ENCODE results near the gene EPHA10. TPM values are rescaled to one million over a fixed set of nuclear protein-coding genes. Genes with fewer than 3 reads are reported as not detected.

Gene EPHA10
- total and polyA plus RNA-seq, 4 donors = 0.20 to 1.7 (median 0.26) TPM; not detected in 1

DNA sequence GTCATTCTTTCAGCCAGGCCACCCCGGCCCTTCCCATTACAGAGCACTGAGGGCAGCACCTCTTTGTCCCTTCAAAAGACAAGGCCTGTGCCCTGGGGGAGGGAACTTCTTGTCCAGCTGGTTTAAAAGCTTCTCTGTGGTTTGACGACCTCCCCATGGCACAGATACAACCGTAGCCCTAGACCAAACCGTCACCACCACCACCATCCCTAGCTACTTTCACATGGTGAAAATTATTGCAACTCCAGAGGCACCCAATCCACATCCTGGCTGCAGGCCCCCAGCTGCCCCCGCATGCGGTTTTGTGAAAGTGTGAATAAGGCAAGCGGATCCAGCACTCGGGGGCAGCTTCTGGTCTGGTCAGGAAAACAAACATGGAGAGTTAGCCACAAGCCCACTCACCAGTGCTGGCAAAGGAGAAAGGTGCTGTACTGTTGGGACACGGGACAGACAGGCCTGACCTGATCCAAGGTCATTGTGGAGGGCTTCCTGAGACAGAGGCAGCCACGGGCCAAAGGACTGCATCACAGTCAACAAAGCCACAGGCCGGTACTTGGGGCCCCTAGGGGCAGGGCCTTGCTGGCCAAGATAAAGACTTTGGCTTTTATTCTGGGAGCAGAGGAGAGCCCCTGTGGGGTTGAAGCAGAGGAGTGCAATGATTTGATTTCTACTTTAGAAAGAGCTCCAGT lies 41.4 kb downstream of the EPHA10 start:
- no peak overlapping the region for H3K4me3 ChIP-seq
- DNase-seq (no peak), ATAC-seq (ENCODE audit: insufficient read depth, low FRiP score) (no peak)
- no peaks in the 10 kb centered on the region for H3K36me3 ChIP-seq (ENCODE audit: control insufficient read depth in 4 of 4, insufficient read depth in 4 of 4, low read length in 4 of 4)
- 51 to 69% methylated on average over 11 of the region's 11 CpGs for WGBS, 2 donors
- H3K4me1 ChIP-seq (ENCODE audit: control insufficient read depth in 5 of 5, insufficient read depth in 5 of 5, low read length in 5 of 5) = no peaks in the 10 kb centered on the region
- H3K9me3 ChIP-seq (ENCODE audit: control insufficient read depth in 4 of 4, insufficient read depth in 3 of 4, low read length in 3 of 4) = peaks cover 0 to 3% (median 0%) of the 10 kb centered on the region in 4 donors
- H3K9ac ChIP-seq (ENCODE audit: insufficient read depth in 1 of 2, low read length in 2 of 2) = no peak overlapping the region
- TF ChIP-seq, protein P1, sequence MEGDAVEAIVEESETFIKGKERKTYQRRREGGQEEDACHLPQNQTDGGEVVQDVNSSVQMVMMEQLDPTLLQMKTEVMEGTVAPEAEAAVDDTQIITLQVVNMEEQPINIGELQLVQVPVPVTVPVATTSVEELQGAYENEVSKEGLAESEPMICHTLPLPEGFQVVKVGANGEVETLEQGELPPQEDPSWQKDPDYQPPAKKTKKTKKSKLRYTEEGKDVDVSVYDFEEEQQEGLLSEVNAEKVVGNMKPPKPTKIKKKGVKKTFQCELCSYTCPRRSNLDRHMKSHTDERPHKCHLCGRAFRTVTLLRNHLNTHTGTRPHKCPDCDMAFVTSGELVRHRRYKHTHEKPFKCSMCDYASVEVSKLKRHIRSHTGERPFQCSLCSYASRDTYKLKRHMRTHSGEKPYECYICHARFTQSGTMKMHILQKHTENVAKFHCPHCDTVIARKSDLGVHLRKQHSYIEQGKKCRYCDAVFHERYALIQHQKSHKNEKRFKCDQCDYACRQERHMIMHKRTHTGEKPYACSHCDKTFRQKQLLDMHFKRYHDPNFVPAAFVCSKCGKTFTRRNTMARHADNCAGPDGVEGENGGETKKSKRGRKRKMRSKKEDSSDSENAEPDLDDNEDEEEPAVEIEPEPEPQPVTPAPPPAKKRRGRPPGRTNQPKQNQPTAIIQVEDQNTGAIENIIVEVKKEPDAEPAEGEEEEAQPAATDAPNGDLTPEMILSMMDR (IDR thresholded peaks at IDR 0.05; ENCODE audit: control extremely low read depth, extremely low read depth) = no peak
- peaks cover 0 to 3% (median 0%) of the 10 kb centered on the region in 3 donors for H3K27me3 ChIP-seq (ENCODE audit: control insufficient read depth in 3 of 3, insufficient read depth in 3 of 3, low read length in 2 of 3)
- no peak overlapping the region for H3K27ac ChIP-seq (ENCODE audit: low read depth in 1 of 2, low read length in 1 of 2)

DNA sequence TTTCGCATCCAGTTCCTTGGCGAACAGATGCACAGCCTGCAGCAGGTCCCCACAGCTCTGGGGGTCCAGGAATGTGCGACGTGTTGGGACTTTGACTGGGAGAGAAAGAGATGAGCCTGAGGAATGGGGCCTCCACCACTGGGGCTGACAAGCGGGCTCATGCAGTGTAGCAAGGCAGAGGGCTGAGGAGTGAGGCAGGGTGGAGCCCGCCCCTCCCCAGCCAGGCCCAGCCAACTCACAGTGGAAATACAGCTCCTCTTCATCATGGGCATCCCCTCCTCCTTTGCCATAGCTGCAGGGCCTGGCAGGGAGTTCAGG lies 41.9 kb downstream of the EPHA10 start:
- Histone ChIP-seq H3K27me3 (ENCODE audit: control insufficient read depth in 3 of 3, insufficient read depth in 3 of 3, low read length in 2 of 3) (peaks cover 0 to 3% (median 0%) of the 10 kb centered on the region in 3 donors), H3K27ac (ENCODE audit: low read depth in 1 of 2, low read length in 1 of 2) (no peak overlapping the region), H3K9ac (ENCODE audit: insufficient read depth in 1 of 2, low read length in 2 of 2) (no peak overlapping the region), H3K9me3 (ENCODE audit: control insufficient read depth in 4 of 4, insufficient read depth in 3 of 4, low read length in 3 of 4) (peaks cover 0 to 3% (median 0%) of the 10 kb centered on the region in 4 donors), H3K4me1 (ENCODE audit: control insufficient read depth in 5 of 5, insufficient read depth in 5 of 5, low read length in 5 of 5) (no peaks in the 10 kb centered on the region), H3K4me3 (no peak overlapping the region), H3K36me3 (ENCODE audit: control insufficient read depth in 4 of 4, insufficient read depth in 4 of 4, low read length in 4 of 4) (no peaks in the 10 kb centered on the region)
- ATAC-seq (ENCODE audit: insufficient read depth, low FRiP score) (no peak), DNase-seq (no peak)
- TF ChIP-seq, protein P1 (IDR thresholded peaks at IDR 0.05; ENCODE audit: control extremely low read depth, extremely low read depth) = no peak
- WGBS, 2 donors = 89 to 95% methylated on average over 6 of the region's 6 CpGs

DNA sequence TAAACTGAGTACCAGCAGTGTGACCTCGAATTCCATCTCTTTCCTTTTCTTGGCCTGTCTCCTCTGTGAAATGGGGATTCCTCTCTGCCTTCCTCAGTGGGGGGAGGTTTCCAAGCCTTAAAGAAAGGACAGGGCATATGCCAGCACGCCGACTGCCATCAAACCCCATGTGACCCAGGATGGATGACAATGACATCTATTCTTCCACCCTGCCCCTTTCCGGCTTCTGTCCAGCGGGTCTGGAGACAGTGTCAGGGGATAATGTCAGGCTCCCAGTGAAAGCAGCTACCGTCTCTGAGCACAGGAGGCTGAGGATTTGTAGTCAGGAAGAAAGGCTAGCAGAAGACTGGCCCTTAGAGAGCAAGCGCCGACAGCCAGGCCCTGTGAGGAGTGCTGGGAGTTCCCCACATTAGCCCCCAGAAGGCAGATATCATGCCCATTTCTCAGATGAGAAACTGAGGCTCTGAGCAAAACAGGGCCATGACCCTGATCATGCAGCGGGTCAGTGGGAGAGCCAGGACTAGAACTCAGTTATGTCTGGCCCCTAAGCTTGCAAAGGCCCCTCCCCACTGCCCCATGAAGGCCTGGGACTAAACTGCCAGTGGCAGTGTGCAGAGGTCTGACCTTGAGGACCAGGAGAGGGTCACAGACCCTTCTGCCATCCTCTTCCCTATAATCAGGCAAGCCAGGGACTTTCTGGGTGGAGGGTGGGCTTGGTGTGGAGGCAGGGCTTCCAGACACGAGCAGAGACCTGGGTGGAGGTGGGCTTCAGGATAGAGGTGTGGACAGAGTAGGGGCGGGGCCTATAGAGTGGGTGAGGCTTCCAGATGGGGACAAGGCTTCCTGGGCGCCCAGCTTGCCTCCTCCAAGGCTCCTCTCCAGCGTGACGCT lies 42.5 kb downstream of the EPHA10 start:
- Histone ChIP-seq H3K9ac (ENCODE audit: insufficient read depth in 1 of 2, low read length in 2 of 2) (no peak overlapping the region), H3K4me3 (no peak overlapping the region), H3K27ac (ENCODE audit: low read depth in 1 of 2, low read length in 1 of 2) (no peak overlapping the region), H3K36me3 (ENCODE audit: control insufficient read depth in 4 of 4, insufficient read depth in 4 of 4, low read length in 4 of 4) (no peaks in the 10 kb centered on the region), H3K9me3 (ENCODE audit: control insufficient read depth in 4 of 4, insufficient read depth in 3 of 4, low read length in 3 of 4) (peaks cover 0 to 3% (median 0%) of the 10 kb centered on the region in 4 donors), H3K27me3 (ENCODE audit: control insufficient read depth in 3 of 3, insufficient read depth in 3 of 3, low read length in 2 of 3) (peaks cover 0 to 3% (median 0%) of the 10 kb centered on the region in 3 donors), H3K4me1 (ENCODE audit: control insufficient read depth in 5 of 5, insufficient read depth in 5 of 5, low read length in 5 of 5) (no peaks in the 10 kb centered on the region)
- WGBS, 2 donors = 72 to 86% methylated on average over 14 of the region's 14 CpGs
- DNase-seq = no peak
- ATAC-seq (ENCODE audit: insufficient read depth, low FRiP score) = no peak
- TF ChIP-seq, protein P1 (IDR thresholded peaks at IDR 0.05; ENCODE audit: control extremely low read depth, extremely low read depth) = no peak

All from lung (tissue), 12 donors.